Stimulated activated CD4-positive, alpha-beta T cell treated with anti-CD3 and anti-CD28 coated beads, Interleukin-2, amount 100 ng/mL, for 24 hours (primary cell): ENCODE measurements around the gene MUC2.

Experiments used
- DNase-seq, 2 donors: peaks; one replicate each; pipeline ENCODE4 v3.0.0-alpha.2; 2020

The MUC2 gene

GRCh38 chr11:1052133-1053011 lies 22.3 kb upstream of the MUC2 start:
- no peak for DNase-seq

- no peak for DNase-seq
Observed at GRCh38 chr11:1053121-1053901, 21.4 kb upstream of the MUC2 start.

- DNase-seq: no peak
Observed at GRCh38 chr11:1054143-1055108, 20.2 kb upstream of the MUC2 start.

- DNase-seq: no peak
Observed at GRCh38 chr11:1055109-1055703, 19.5 kb upstream of the MUC2 start.

- no peak for DNase-seq
Observed at GRCh38 chr11:1055990-1056771, 18.5 kb upstream of the MUC2 start.

GRCh38 chr11:1057806-1058205 lies 16.9 kb upstream of the MUC2 start:
- no peak for DNase-seq

- no peak for DNase-seq
Observed at GRCh38 chr11:1059759-1060158, 14.9 kb upstream of the MUC2 start.

- DNase-seq: no peak
Observed at GRCh38 chr11:1060410-1060809, 14.3 kb upstream of the MUC2 start.

- DNase-seq: no peak
Observed at GRCh38 chr11:1060852-1061616, 13.6 kb upstream of the MUC2 start.

- no peak for DNase-seq
Observed at GRCh38 chr11:1062075-1062820, 12.4 kb upstream of the MUC2 start.

GRCh38 chr11:1064167-1064566 lies 10.5 kb upstream of the MUC2 start:
- DNase-seq: no peak

GRCh38 chr11:1067812-1068496 lies 6.7 kb upstream of the MUC2 start:
- no peak for DNase-seq

- DNase-seq: no peak
Observed at GRCh38 chr11:1069740-1070139, 4.9 kb upstream of the MUC2 start.

- no peak for DNase-seq
Observed at GRCh38 chr11:1070594-1071462, 3.8 kb upstream of the MUC2 start.

GRCh38 chr11:1071571-1072115 lies 3.0 kb upstream of the MUC2 start:
- DNase-seq: no peak

GRCh38 chr11:1072116-1072820 lies 2.4 kb upstream of the MUC2 start:
- DNase-seq: no peak

GRCh38 chr11:1072821-1073231 lies 1.8 kb upstream of the MUC2 start:
- DNase-seq: no peak
